OCI-LY3 (cell line): ENCODE measurements around the gene TRIM26.

Experiments
- CTCF ChIP-seq: fragments of 200-600, 300-600 bp; sonication (generic); IDR thresholded peaks from 2 replicates; pipeline ENCODE4 v1.5.1; 2014; ENCODE audit warnings: antibody characterized with exemption, low read length, low read depth
- EZH2phosphoT487 ChIP-seq: fragments of 200-600 bp; shearing (Covaris generic); IDR thresholded peaks from 2 replicates; pipeline ENCODE4 v1.6.1; 2018; ENCODE audit warnings: antibody characterized with exemption, mixed run types, low read depth

DNA sequence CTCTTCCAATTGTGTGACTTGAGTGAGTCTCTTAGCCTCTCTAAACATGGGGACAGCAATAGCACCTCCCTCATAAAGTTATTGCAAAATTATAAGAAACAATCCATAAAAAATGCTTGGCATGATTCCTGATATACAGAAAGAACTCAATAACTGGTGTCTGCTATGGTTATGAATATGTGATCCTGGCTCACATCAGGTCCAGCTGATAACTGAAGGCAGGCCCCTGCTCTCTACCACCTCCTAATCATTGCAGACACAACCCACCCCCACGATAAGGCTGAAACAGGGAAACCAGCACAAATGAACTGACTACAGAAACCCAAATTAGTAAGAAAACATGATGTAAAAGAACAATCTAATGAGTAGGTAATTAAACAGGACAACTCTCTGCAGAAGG, 44.5 kb downstream of the TRIM26 start:
- TF ChIP-seq CTCF (no peak), EZH2phosphoT487 (no peak)
